Ovary (tissue), 10 donors: ENCODE data around the gene RNF111. TPM values are rescaled to one million over a fixed set of nuclear protein-coding genes. Genes with fewer than 3 reads are reported as not detected.

Source experiments
- DNase-seq, 5 donors: peaks; one replicate each; pipeline ENCODE4 v3.0.0-alpha.2; 2019 to 2020
- H3K27ac ChIP-seq, 2 donors: fragments of 200-600 bp; one replicate each; pipeline versions ENCODE4 v1.5.1 to v1.8.0; 2019 to 2022
- H3K27me3 ChIP-seq: fragments of 200-600 bp; one replicate; pipeline ENCODE4 v1.8.0; 2022
- H3K36me3 ChIP-seq: fragments of 200-600 bp; sonication (generic); one replicate; pipeline ENCODE4 v1.5.1; 2019
- H3K4me1 ChIP-seq: one replicate; pipeline ENCODE4 v1.8.1; 2013; ENCODE audit warnings: mild to moderate bottlenecking, moderate library complexity; ENCODE audit not compliant: insufficient read depth
- H3K4me3 ChIP-seq: fragments of 200-600 bp; sonication (generic); one replicate; pipeline ENCODE4 v1.5.1; 2017
- H3K9me3 ChIP-seq, 2 donors: fragments of 200-600 bp in 1 of 2; sonication (generic) in 1 of 2; one replicate each; pipeline versions ENCODE4 v1.5.1 to v1.8.1; 2013 to 2019; ENCODE audit warnings: mild to moderate bottlenecking in 1 of 2, moderate library complexity in 1 of 2
- CTCF ChIP-seq, 3 donors: fragments of 450-650 bp in 2 of 3; fragments of 200-600 bp in 1 of 3; IDR thresholded peaks; one replicate each; pipeline versions ENCODE4 v1.5.1 to v1.8.0; 2016 to 2022; ENCODE audit warnings: antibody characterized with exemption in 3 of 3, mild to moderate bottlenecking in 1 of 3
- EP300 ChIP-seq: sonication (generic); formaldehyde crosslinking; IDR thresholded peaks from one replicate; pipeline ENCODE4 v1.6.1; 2017; ENCODE audit warnings: antibody characterized with exemption
- POLR2A ChIP-seq: fragments of 450-650 bp; IDR thresholded peaks from one replicate; pipeline ENCODE4 v1.6.1; 2017; ENCODE audit warnings: antibody characterized with exemption, mild to moderate bottlenecking, moderate library complexity
- WGBS, 3 donors: extraction: QIAGEN DNeasy Blood & Tissue Kit in 1 of 3; methylation state at CpG; one replicate each; pipeline versions ENCODE4 v1.1.5 to v1.1.7; 2013 to 2017; 5-methylcytosine and 5-hydroxymethylcytosine counted together
- intact Hi-C, 4 donors: fragments of 100-400 bp; cut with DNase I; formaldehyde crosslinking; loops; one replicate each; pipeline versions ENCODE4 v1.11.0 to v1.15.1; 2022 to 2023
- long read RNA-seq, 3 donors: library from polyadenylated mRNA in 2 of 3; unstranded in 2 of 3; transcript quantifications; one replicate each; pipeline ENCODE4 v2.0.0 and lab custom pipeline, GENCODE V29; 2021 to 2026
- polyA plus RNA-seq, 2 donors: library from polyadenylated mRNA; stranded (reverse); fragments of 200-250 nt in 1 of 2; fragments of 350-450 nt in 1 of 2; fragmentation: Illumina TruSeq in 1 of 2; extraction: RNeasy Lipid Tissue Mini Kit (QIAGEN cat#74804) in 1 of 2; gene quantifications; one replicate each; pipeline ENCODE4 v1.2.3, GENCODE V29; 2013 to 2014
- total RNA-seq, 7 donors: library from RNA; depleted of rRNA in 2 of 7; stranded (reverse); fragments of >200 nt in 2 of 7; fragmentation: NEBNext Ultra II Directional in 3 of 7; extraction: Animal tissue kit (Norgen Biotek cat#: 25700) in 3 of 7; gene quantifications; one replicate each; pipeline versions ENCODE4 v1.1.0 to v1.2.4, GENCODE V29; 2016 to 2023
- donor health status: DM: no; HTN: no; CAD: no; lungs with moderate emphysema.
- donor health status: DM: no; HTN: no; CAD: no.
- donor health status: Bipolar disorder and iron deficiency.
- donor health status: DM: yes; HTN: yes; CAD: no.
- donor health status: DM: no; HTN: no; CAD: no.
- donor health status: DM: yes; HTN: yes; CAD: no.

The RNF111 gene
- total RNA-seq: 10 to 100 TPM; 12.8 to 47.5 (median 29.3) TPM
- polyA plus RNA-seq: 10 to 100 TPM; 10.1 to 33.0 TPM
- long read RNA-seq, donor 1, partial matches to known transcripts: 6 of 13 reads
- long read RNA-seq, donor 1, other reads (novel, unspliced or antisense): 7 of 13 reads
- long read RNA-seq, donor 2, partial matches to known transcripts: 195 of 196 reads
- long read RNA-seq, donor 2, other reads (novel, unspliced or antisense): 0 of 196 reads
- long read RNA-seq, donor 3, full-length matches to known transcripts: 7 of 26 reads
- long read RNA-seq, donor 3, partial matches to known transcripts: 3 of 26 reads
- long read RNA-seq, donor 3, other reads (novel, unspliced or antisense): 16 of 26 reads

GRCh38 chr15:58987491-58988005 lies at the start of gene RNF111:
RNF111 (plus strand) TSS chr15:58987663; CDS start chr15:59030823, 43,160 bp downstream.
- intact Hi-C loops: loop anchor here in 1 of 4 donors (5.0 kb wide), 1 partner anchor 505 kb away; no protein-coding TSS in a partner anchor
- no peaks in the 10 kb centered on the region for H3K27me3 ChIP-seq
- TF ChIP-seq POLR2A (peak; percentile 73), EP300 (no peak)
- no peaks in the 10 kb centered on the region for H3K4me1 ChIP-seq
- WGBS, 3 donors: 0 to 1% (median 0%) methylated on average over 47 of the region's 47 CpGs
- DNase-seq: peak; percentile 85 to 90 (median 87)
- H3K9me3 ChIP-seq: no peaks in the 10 kb centered on the region
- no peaks in the 10 kb centered on the region for H3K36me3 ChIP-seq
- peak within 1 kb of the TSS; percentile 77 to 95 for H3K27ac ChIP-seq
- peak within 1 kb of the TSS; percentile 77 for H3K4me3 ChIP-seq

GRCh38 chr15:58947179-58947578 lies 40.3 kb upstream of the RNF111 start:
- Histone ChIP-seq H3K36me3 (no peaks in the 10 kb centered on the region), H3K4me3 (no peak overlapping the region), H3K4me1 (no peaks in the 10 kb centered on the region), H3K27me3 (no peaks in the 10 kb centered on the region), H3K27ac (no peak overlapping the region), H3K9me3 (no peaks in the 10 kb centered on the region)
- DNase-seq: no peak
- WGBS, 3 donors: 65 to 81% (median 72%) methylated on average over 3 of the region's 3 CpGs
- intact Hi-C loops: no loop called here
- TF ChIP-seq CTCF (IDR thresholded peaks at IDR 0.05) (no peak), POLR2A (no peak), EP300 (no peak)

GRCh38 chr15:58951388-58952007 lies 36.0 kb upstream of the RNF111 start:
- DNase-seq: no peak

GRCh38 chr15:58952751-58953150 lies 34.7 kb upstream of the RNF111 start:
- TF ChIP-seq CTCF (IDR thresholded peaks at IDR 0.05): no peak
- TF ChIP-seq POLR2A: no peak
- Histone ChIP-seq H3K36me3 (no peaks in the 10 kb centered on the region), H3K27ac (no peak overlapping the region), H3K9me3 (no peaks in the 10 kb centered on the region), H3K4me3 (no peak overlapping the region), H3K27me3 (no peaks in the 10 kb centered on the region), H3K4me1 (no peaks in the 10 kb centered on the region)
- DNase-seq: no peak
- intact Hi-C loops: no loop called here

More at GRCh38 chr15:58951388-58952007, 36.0 kb upstream of the RNF111 start:
- Histone ChIP-seq H3K4me3 (no peak overlapping the region), H3K27ac (no peak overlapping the region), H3K27me3 (no peaks in the 10 kb centered on the region), H3K9me3 (no peaks in the 10 kb centered on the region), H3K4me1 (no peaks in the 10 kb centered on the region), H3K36me3 (no peaks in the 10 kb centered on the region)
- TF ChIP-seq EP300 (no peak), CTCF (IDR thresholded peaks at IDR 0.05) (no peak), POLR2A (no peak)
- intact Hi-C loops: no loop called here
- WGBS, 3 donors: 41 to 44% (median 43%) methylated on average over 5 of the region's 5 CpGs
